Mesodermal cell (in vitro differentiated cells): ENCODE measurements around the gene RNF207.

ENCODE experiments used
- H3K27ac ChIP-seq: 2 replicates; pipeline ENCODE4 v1.7.0; 2013; ENCODE audit warnings: mild to moderate bottlenecking, low read depth, low read length, moderate library complexity; ENCODE audit not compliant: severe bottlenecking
- H3K36me3 ChIP-seq: 2 replicates; pipeline ENCODE4 v1.7.1; 2013; ENCODE audit warnings: mild to moderate bottlenecking, low read length, moderate library complexity; ENCODE audit not compliant: control insufficient read depth, insufficient read depth
- H3K4me1 ChIP-seq: one replicate; pipeline ENCODE4 v1.7.1; 2013; ENCODE audit warnings: mild to moderate bottlenecking, low read length; ENCODE audit not compliant: insufficient read depth, control insufficient read depth, poor library complexity, severe bottlenecking
- H3K4me3 ChIP-seq: 2 replicates; pipeline ENCODE4 v1.7.0; 2013; ENCODE audit warnings: low read length, control low read depth, mild to moderate bottlenecking; ENCODE audit not compliant: insufficient read depth, poor library complexity, severe bottlenecking; ENCODE audit errors: extremely low read depth
- H3K9me3 ChIP-seq: 2 replicates; pipeline ENCODE4 v1.7.1; 2013; ENCODE audit warnings: mild to moderate bottlenecking, low read length, moderate library complexity; ENCODE audit not compliant: control insufficient read depth
- WGBS, 2 experiments: methylation state at CpG; one replicate each; pipeline ENCODE4 v1.1.5; 2013; ENCODE audit warnings: missing lambda C conversion rate in 2 of 2; ENCODE audit not compliant: insufficient coverage in 2 of 2; 5-methylcytosine and 5-hydroxymethylcytosine counted together

Gene RNF207

DNA sequence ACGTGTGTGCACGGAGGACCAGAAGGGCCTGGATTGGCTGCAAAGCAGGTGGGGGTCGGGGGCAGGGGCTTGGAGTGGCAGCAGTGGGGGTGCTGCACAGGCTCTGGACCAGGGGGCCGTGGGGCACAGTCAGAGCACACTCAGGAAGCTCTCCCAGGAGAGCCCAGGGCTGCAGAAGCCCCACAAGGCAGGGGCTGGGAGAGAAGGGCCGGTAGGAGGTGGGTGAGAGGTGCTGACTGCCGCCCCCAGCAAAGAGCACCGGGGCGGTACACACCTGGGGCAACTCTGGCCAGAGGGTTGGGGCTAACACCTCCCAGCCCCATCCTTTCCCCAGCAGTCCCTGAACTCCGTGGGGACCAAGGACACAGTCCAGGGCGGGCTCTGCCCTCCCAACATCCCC lies 39.7 kb upstream of the RNF207 start:
- Histone ChIP-seq H3K4me1 (no peaks in the 10 kb centered on the region), H3K27ac (no peak overlapping the region), H3K9me3 (no peaks in the 10 kb centered on the region), H3K36me3 (no peaks in the 10 kb centered on the region), H3K4me3 (no peak overlapping the region)
- 74 to 86% methylated on average over 6 to 10 of the region's 10 CpGs for WGBS, 2 experiments

DNA sequence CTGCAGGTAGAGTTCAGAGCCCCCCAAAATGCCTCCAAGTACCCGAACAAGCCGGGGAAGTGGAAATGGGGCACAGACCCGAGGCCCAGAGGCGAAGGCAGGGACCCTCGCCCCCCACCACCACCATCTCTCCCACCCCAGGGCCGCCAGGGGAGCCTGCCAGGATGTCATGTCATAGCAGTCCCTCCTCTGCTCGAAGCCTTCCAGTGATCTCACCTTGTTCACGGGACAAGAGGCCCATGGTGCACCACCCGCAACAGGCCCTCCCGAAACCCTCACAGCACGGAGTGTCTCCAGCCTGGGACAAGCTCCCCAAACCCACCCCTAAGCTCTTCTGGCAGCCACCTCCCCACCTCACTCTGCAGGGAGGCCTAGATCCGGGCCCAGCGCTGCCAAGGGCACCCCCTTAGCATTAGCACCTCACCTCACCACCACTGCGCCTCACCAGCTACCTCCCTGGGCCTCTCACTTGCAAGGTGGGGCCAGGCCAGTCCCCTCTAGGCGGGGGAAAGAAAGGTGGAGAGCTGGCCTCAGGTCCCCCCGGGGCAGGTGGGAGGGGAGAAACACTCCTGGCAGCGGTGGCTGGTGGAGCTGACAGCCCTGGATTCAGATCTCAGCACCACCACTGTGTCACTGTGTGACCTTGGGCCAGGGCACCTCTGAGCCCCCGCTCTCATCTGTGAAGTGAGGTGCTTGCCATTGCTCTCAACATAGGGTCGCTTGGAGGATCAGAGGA lies 39.1 kb upstream of the RNF207 start:
- H3K36me3 ChIP-seq: no peaks in the 10 kb centered on the region
- no peaks in the 10 kb centered on the region for H3K4me1 ChIP-seq
- no peak overlapping the region for H3K4me3 ChIP-seq
- H3K9me3 ChIP-seq: no peaks in the 10 kb centered on the region
- WGBS, 2 experiments: 77 to 92% methylated on average over 14 to 15 of the region's 19 CpGs
- H3K27ac ChIP-seq: no peak overlapping the region

DNA sequence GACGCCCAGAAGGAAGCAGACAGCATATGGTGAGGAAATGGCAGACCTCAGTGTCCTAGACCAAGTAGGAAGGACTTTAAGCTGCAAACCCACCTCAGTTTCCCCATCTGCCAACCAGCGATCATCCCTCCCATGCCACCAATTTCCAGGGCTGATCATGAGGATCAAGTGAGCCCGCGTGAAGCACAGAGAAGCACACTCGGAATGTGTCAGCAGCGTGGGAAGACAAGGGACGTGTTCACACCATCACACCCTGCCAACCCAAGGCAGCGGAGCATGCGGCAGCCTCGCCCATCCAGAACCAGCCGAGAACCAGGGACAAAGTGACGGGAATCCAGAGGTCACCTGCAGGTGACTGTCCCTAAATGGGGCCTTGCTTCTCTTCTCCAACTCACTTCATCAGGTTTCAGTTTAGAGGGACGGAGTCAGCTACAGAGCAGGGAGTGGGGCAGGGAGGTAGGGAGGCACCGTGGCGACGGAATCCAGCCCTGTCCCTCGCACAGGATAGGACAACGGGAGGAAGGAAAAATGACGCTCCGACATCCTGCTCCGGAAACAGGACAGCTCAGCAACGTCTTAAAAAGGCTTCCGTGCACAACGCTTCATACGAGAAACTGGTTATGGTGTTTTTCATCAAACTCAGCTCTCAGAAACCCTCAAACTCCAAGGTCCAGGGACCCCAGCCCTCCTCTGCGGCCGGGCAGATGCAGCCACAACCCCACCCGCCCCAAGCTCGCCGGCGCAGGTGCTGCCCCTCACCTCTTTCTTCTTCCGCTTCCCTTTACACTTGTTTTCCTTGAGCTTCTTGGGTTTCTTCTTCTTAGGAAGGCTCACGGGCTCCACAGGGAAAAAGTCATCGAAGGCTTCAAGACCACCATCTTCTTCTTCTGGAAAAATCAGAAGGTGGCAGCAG lies 38.3 kb upstream of the RNF207 start:
- H3K4me3 ChIP-seq: no peak overlapping the region
- WGBS, 2 experiments: 91% methylated on average over 28 to 29 of the region's 34 CpGs
- no peak overlapping the region for H3K27ac ChIP-seq
- H3K36me3 ChIP-seq: no peaks in the 10 kb centered on the region
- H3K4me1 ChIP-seq: no peaks in the 10 kb centered on the region
- no peaks in the 10 kb centered on the region for H3K9me3 ChIP-seq

DNA sequence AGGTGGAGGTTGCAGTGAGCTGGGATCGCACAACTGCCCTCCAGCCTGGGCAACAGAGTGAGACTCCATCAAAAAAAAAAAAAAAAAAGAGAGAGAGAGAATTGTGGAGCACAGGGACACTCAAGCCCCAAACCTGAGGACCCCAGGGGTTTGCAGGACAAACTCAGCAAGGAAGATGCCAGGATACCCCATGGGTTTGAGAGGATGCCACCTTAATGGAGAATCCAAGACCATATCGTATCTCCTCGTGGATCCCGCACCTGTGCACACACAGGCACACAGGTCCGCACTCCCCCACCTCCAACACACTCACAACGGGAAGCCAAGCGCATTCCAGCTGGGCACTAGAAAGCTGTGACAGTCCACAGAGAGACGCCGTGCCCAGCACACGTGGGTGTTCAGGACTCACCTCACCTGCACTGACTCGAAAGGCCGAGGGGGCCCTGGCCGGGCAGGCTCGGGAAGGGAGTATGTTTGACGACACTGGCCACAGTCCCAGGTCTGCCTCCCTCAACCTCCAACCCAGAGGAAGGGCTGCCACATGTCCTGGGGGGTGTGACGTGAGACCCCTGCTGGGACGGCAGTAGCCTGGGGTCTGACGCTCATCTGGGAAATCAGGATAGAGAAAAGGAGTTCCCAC lies 36.9 kb upstream of the RNF207 start:
- H3K27ac ChIP-seq: no peak overlapping the region
- no peaks in the 10 kb centered on the region for H3K9me3 ChIP-seq
- 85 to 87% methylated on average over 15 of the region's 18 CpGs for WGBS, 2 experiments
- H3K36me3 ChIP-seq: no peaks in the 10 kb centered on the region
- H3K4me1 ChIP-seq: no peaks in the 10 kb centered on the region
- H3K4me3 ChIP-seq: no peak overlapping the region

DNA sequence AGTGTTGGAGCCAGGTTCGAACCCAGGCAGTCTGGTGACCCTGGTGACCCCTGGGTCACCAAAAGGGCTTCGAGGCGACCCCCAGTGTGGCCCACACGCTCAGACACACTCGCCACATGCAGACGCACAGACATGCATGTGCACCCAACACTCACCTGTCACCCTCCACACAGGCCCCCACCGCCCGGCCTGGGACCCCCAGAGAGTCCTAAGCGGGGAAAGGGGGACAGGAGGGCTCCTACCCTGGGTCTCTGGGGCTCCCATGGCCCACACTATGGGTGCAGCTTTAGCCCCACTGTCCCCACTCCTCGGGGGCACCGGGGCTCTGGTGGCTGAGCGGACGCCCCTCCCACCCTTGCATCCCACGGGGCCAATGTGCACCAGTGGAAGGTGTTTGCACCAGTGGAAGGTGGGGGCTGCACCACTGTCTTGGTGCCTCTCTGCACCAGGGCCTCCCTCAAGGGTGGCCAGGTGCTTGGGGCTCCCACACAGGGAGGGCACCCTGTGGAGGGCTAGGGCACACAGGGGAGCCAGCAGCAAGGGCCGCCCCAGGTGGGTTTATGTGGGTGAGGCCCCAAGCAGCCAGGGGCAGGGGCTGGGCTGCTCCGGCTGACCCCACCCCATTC lies 35.7 kb upstream of the RNF207 start:
- 94 to 97% methylated on average over 10 to 15 of the region's 16 CpGs for WGBS, 2 experiments
- no peak overlapping the region for H3K27ac ChIP-seq
- H3K9me3 ChIP-seq: no peaks in the 10 kb centered on the region
- no peaks in the 10 kb centered on the region for H3K4me1 ChIP-seq
- no peaks in the 10 kb centered on the region for H3K36me3 ChIP-seq
- no peak overlapping the region for H3K4me3 ChIP-seq

GRCh38 chr1:6170742-6171201 lies 35.1 kb upstream of the RNF207 start:
- Histone ChIP-seq H3K27ac (no peak overlapping the region), H3K4me1 (no peaks in the 10 kb centered on the region), H3K9me3 (no peaks in the 10 kb centered on the region), H3K36me3 (no peaks in the 10 kb centered on the region), H3K4me3 (no peak overlapping the region)
- 86 to 90% methylated on average over 14 to 18 of the region's 19 CpGs for WGBS, 2 experiments

- H3K4me3 ChIP-seq: no peak overlapping the region
- 50 to 55% methylated on average over 9 of the region's 10 CpGs for WGBS, 2 experiments
- no peaks in the 10 kb centered on the region for H3K4me1 ChIP-seq
- H3K27ac ChIP-seq: no peak overlapping the region
- no peaks in the 10 kb centered on the region for H3K36me3 ChIP-seq
- H3K9me3 ChIP-seq: no peaks in the 10 kb centered on the region
Observed at GRCh38 chr1:6171548-6172124, 34.3 kb upstream of the RNF207 start.

DNA sequence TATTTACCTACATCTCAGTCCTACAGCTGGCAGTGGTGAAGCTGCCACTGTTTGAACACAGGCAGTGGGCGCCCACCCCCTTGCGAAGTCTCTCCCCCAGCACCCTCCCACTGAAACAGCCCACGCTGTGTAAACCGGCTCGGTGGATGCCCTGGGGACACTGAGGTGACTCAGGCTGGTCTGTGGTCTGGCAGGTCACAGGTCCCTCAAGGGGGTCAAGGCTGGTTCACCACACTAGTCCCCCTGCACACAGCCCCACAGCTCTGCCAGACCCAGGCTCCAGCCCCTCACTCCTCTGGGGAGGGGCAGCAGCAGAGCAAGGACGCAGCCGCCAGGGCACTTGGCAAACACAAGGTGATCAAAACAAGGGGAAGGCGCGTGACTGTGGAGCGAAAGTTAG lies 33.4 kb upstream of the RNF207 start:
- Histone ChIP-seq H3K4me1 (no peaks in the 10 kb centered on the region), H3K27ac (no peak overlapping the region), H3K4me3 (no peak overlapping the region), H3K36me3 (no peaks in the 10 kb centered on the region), H3K9me3 (no peaks in the 10 kb centered on the region)
- 94 to 97% methylated on average over 7 to 10 of the region's 10 CpGs for WGBS, 2 experiments

- Histone ChIP-seq H3K27ac (no peak overlapping the region), H3K4me3 (no peak overlapping the region), H3K36me3 (no peaks in the 10 kb centered on the region), H3K9me3 (no peaks in the 10 kb centered on the region), H3K4me1 (peaks cover 3% of the 10 kb centered on the region)
- WGBS, 2 experiments: 86 to 95% methylated on average over 5 of the region's 5 CpGs
Observed at GRCh38 chr1:6174621-6175410, 31.1 kb upstream of the RNF207 start.
